Measurements from ENCODE around the gene TBL1X.

DNA sequence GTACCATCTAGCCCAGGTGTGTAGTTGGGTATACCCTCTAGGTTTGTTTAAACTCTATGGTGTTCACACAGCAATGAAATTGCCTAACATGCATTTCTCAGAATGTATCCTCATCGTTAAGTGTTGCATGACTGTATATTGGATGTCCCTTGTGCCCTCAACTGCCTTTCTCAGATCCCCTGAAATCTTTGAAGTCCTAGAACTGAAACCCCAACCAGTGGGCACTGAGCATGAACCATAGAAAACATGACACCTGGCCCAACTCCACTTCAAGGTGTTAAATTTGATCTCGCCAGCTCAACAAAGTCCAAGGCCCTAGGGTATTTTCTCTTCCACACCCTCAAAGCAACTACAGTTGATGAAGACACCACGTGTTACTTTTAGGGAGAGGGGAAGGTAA is 265.2 kb downstream of the TBL1X start:
- TF ChIP-seq, protein P1, sequence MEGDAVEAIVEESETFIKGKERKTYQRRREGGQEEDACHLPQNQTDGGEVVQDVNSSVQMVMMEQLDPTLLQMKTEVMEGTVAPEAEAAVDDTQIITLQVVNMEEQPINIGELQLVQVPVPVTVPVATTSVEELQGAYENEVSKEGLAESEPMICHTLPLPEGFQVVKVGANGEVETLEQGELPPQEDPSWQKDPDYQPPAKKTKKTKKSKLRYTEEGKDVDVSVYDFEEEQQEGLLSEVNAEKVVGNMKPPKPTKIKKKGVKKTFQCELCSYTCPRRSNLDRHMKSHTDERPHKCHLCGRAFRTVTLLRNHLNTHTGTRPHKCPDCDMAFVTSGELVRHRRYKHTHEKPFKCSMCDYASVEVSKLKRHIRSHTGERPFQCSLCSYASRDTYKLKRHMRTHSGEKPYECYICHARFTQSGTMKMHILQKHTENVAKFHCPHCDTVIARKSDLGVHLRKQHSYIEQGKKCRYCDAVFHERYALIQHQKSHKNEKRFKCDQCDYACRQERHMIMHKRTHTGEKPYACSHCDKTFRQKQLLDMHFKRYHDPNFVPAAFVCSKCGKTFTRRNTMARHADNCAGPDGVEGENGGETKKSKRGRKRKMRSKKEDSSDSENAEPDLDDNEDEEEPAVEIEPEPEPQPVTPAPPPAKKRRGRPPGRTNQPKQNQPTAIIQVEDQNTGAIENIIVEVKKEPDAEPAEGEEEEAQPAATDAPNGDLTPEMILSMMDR (IDR thresholded peaks at IDR 0.05; ENCODE audit: low read depth, low read length), result no peak
- TF ChIP-seq MYC (IDR thresholded peaks at IDR 0.05; ENCODE audit: low read depth, low read length) (no peak), POLR2A (IDR thresholded peaks at IDR 0.05; ENCODE audit: extremely low read depth, insufficient read length) (no peak)

Data from NB4 (cell line).